A549 (cell line): ENCODE results near the gene CAB39.
A peak's percentile ranks its signal among the peaks of the same experiment; 100 is the strongest.

Source experiments
- CEBPB ChIP-seq, 2 experiments: fragments of >200 bp in 1 of 2; sonication (Bioruptor Twin) in 1 of 2; formaldehyde crosslinking in 1 of 2; IDR thresholded peaks; 2 replicates each; pipeline ENCODE4 v1.6.1; 2012 to 2016
- CHD2 ChIP-seq: fragments of 150-350 bp; IDR thresholded peaks from 2 replicates; pipeline ENCODE4 v1.6.1; 2014; ENCODE audit warnings: low read length; ENCODE audit not compliant: partially characterized antibody
- JUNB ChIP-seq: fragments of >200 bp; sonication (Bioruptor Twin); formaldehyde crosslinking; IDR thresholded peaks from 2 replicates; pipeline ENCODE4 v1.6.1; 2016
- MAFK ChIP-seq: fragments of 450-650 bp; IDR thresholded peaks from 2 replicates; pipeline ENCODE4 v1.6.1; 2014; ENCODE audit not compliant: partially characterized antibody
- MYC ChIP-seq: IDR thresholded peaks from 2 replicates; pipeline ENCODE4 v1.6.1; 2012; ENCODE audit warnings: mild to moderate bottlenecking, inconsistent platforms, low read length, improper control_type of control experiment, borderline replicate concordance
- NFE2L2 ChIP-seq: fragments of 150-350 bp; conservative IDR thresholded peaks from 2 replicates; pipeline ENCODE4 v1.6.1; 2014; ENCODE audit warnings: low read length
- PHF8 ChIP-seq: fragments of 200-600 bp; sonication (generic); IDR thresholded peaks from 2 replicates; pipeline ENCODE4 v1.6.1; 2016; ENCODE audit warnings: low read depth, mild to moderate bottlenecking, antibody characterized with exemption, moderate library complexity, borderline replicate concordance
- POLR2A ChIP-seq: IDR thresholded peaks from 2 replicates; pipeline ENCODE4 v1.6.1; 2012; ENCODE audit warnings: mild to moderate bottlenecking, low read length
- RCOR1 ChIP-seq: fragments of 150-350 bp; IDR thresholded peaks from 2 replicates; pipeline ENCODE4 v1.6.1; 2014; ENCODE audit warnings: antibody characterized with exemption, low read length, low read depth
- SMC3 ChIP-seq: fragments of >200 bp; sonication (Bioruptor Twin); formaldehyde crosslinking; IDR thresholded peaks from 3 replicates; pipeline ENCODE4 v1.6.1; 2018; ENCODE audit warnings: inconsistent platforms
- ZSCAN20 ChIP-seq: fragments of 250-450 bp; sonication (Bioruptor Pico); IDR thresholded peaks from 2 replicates; pipeline ENCODE4 v1.8.0; 2022; ENCODE audit warnings: mild to moderate bottlenecking, moderate library complexity
- TF ChIP-seq, protein P1 (sequence below): fragments of >200 bp; sonication (Bioruptor Twin); formaldehyde crosslinking; IDR thresholded peaks from 3 replicates; pipeline ENCODE4 v1.5.1; 2016
- TF ChIP-seq, protein P2 (sequence below): IDR thresholded peaks from 2 replicates; pipeline ENCODE4 v1.6.1; 2012

DNA sequence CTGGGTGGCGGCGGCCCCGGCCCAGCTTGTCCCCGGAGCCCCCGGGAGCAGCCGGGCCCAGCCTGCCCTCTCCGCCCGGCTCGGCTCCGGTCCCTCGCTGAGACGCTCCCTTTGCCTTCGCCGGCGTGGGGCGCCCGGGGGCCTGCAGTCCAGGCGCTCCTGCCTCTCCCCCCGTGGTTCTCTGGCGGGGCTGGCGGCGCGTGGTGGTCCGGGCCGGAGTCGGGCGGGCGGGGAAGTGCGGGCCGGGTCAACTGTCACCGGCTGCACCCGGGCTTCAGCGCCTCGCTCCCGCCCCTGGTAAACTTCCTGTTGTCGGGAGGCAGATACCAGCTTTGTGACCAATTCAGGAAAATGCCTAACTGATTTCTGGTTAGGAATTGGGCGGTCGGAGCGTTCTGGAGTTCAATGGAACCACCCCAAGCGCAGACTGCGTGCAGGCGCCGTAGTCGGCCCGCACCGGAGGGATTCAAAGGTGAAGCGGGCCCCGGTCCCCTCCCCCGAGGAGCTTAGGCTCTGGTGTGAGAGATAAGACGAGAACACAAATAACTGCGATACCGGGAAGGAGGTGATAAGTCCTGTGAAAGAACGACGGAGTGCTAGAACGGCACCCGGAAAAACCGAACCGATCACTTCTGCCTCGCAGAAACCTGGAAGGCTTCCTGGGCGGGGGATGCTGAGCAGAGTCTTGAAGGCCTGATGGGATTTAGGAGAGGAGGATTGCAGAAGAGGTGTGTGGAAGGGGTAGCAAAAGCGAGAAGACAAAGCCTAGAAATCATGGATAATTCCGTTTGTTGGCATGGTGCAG lies 891 bp downstream of the CAB39 start:
- TF ChIP-seq POLR2A (no peak), NFE2L2 (no peak), SMC3 (no peak), PHF8 (peak; percentile 26), MAFK (no peak), ZSCAN20 (CRISPR knock-in tag) (no peak), RCOR1 (no peak), MYC (no peak), JUNB (no peak), CEBPB (IDR thresholded peaks at IDR 0.05) (no peak), CHD2 (no peak)
- TF ChIP-seq, protein P1, sequence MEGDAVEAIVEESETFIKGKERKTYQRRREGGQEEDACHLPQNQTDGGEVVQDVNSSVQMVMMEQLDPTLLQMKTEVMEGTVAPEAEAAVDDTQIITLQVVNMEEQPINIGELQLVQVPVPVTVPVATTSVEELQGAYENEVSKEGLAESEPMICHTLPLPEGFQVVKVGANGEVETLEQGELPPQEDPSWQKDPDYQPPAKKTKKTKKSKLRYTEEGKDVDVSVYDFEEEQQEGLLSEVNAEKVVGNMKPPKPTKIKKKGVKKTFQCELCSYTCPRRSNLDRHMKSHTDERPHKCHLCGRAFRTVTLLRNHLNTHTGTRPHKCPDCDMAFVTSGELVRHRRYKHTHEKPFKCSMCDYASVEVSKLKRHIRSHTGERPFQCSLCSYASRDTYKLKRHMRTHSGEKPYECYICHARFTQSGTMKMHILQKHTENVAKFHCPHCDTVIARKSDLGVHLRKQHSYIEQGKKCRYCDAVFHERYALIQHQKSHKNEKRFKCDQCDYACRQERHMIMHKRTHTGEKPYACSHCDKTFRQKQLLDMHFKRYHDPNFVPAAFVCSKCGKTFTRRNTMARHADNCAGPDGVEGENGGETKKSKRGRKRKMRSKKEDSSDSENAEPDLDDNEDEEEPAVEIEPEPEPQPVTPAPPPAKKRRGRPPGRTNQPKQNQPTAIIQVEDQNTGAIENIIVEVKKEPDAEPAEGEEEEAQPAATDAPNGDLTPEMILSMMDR: no peak
- TF ChIP-seq, protein P2, sequence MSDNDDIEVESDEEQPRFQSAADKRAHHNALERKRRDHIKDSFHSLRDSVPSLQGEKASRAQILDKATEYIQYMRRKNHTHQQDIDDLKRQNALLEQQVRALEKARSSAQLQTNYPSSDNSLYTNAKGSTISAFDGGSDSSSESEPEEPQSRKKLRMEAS: no peak
